Stimulated activated CD4-positive, alpha-beta T cell treated with anti-CD3 and anti-CD28 coated beads, TNF-alpha, amount 100 ng/mL, for 24 hours (primary cell): ENCODE results near the gene ZNF664.

Experiments
- DNase-seq, 3 experiments: peaks; one replicate each; pipeline ENCODE4 v3.0.0-alpha.2; 2020; ENCODE audit warnings: low read depth in 3 of 3

The ZNF664 gene

GRCh38 chr12:123958876-123959275 lies 14.1 kb upstream of the ZNF664 start:
- no peak for DNase-seq

- DNase-seq: no peak
Measured at GRCh38 chr12:123960029-123960735, 12.8 kb upstream of the ZNF664 start.

- no peak for DNase-seq
Measured at GRCh38 chr12:123960856-123961255, 12.2 kb upstream of the ZNF664 start.

GRCh38 chr12:123961585-123962345 lies 11.2 kb upstream of the ZNF664 start:
- no peak for DNase-seq

- DNase-seq: no peak
Measured at GRCh38 chr12:123962513-123962912, 10.5 kb upstream of the ZNF664 start.

- DNase-seq: no peak
Measured at GRCh38 chr12:123963821-123964220, 9.2 kb upstream of the ZNF664 start.

- DNase-seq: no peak
Measured at GRCh38 chr12:123965382-123965781, 7.6 kb upstream of the ZNF664 start.

- no peak for DNase-seq
Measured at GRCh38 chr12:123966596-123966995, 6.4 kb upstream of the ZNF664 start.

- no peak for DNase-seq
Measured at GRCh38 chr12:123967121-123967586, 5.9 kb upstream of the ZNF664 start.

GRCh38 chr12:123971449-123971769 lies 1.6 kb upstream of the ZNF664 start:
- DNase-seq: no peak

- peak in 1 of 3 experiments; percentile 16 for DNase-seq
Measured at GRCh38 chr12:123971770-123972456, 1.1 kb upstream of the ZNF664 start.

- peak in 1 of 3 experiments; percentile 11 for DNase-seq
Measured at GRCh38 chr12:123973552-123974341, 732 bp downstream of the ZNF664 start.

- no peak for DNase-seq
Measured at GRCh38 chr12:123976227-123976826, 3.3 kb downstream of the ZNF664 start.

- no peak for DNase-seq
Measured at GRCh38 chr12:123979566-123979965, 6.6 kb downstream of the ZNF664 start.

GRCh38 chr12:123982269-123982668 lies 9.3 kb downstream of the ZNF664 start:
- DNase-seq: no peak

GRCh38 chr12:123983822-123984485 lies 10.9 kb downstream of the ZNF664 start:
- peak in 1 of 3 experiments; percentile 26 for DNase-seq

GRCh38 chr12:123984903-123985302 lies 11.9 kb downstream of the ZNF664 start:
- DNase-seq: no peak

- DNase-seq: no peak
Measured at GRCh38 chr12:123986374-123986965, 13.5 kb downstream of the ZNF664 start.

GRCh38 chr12:123987022-123987421 lies 14.0 kb downstream of the ZNF664 start:
- no peak for DNase-seq

GRCh38 chr12:123989168-123989567 lies 16.2 kb downstream of the ZNF664 start:
- no peak for DNase-seq
